Measurements from ENCODE around the gene UBQLNL. TPM values are rescaled to one million over a fixed set of nuclear protein-coding genes. Genes with fewer than 3 reads are reported as not detected.

The UBQLNL gene
- total and polyA plus RNA-seq, 2 of the 4 experiments (the other 2 are of a cell fraction): 0.18 to 0.48 TPM

DNA sequence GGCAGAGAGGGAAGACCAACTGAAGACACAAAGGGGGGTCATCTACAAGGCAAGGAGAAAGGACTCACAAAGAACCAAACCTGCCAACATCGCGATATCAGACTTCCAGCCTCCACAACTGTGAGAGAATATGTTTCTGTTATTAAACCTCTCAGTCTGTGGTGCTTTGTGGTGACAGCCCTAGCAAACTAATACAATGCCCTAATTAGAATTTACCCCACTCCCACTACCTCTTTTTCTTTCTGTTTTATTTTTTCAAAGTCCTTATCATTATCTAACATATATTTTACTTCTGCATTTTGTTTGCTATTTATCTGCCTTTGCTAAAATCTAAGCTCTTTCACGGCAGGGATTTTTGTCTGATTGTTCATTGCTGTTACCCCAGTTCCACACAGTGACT is 30.5 kb downstream of the UBQLNL start:
- ATAC-seq (ENCODE audit: low read depth) (no peak), DNase-seq (no peak)
- H3K4me3 ChIP-seq (ENCODE audit: insufficient read depth, low read depth, low read length): no peak overlapping the region
- H2AFZ ChIP-seq (replicated peaks; ENCODE audit: low read length, poor library complexity): no peak overlapping the region
- H4K5ac ChIP-seq (ENCODE audit: low read depth, low read length): no peak overlapping the region
- no peak overlapping the region for H3K18ac ChIP-seq (ENCODE audit: low read depth, low read length)
- no peak overlapping the region for H3K27ac ChIP-seq (ENCODE audit: insufficient read depth, low read length)
- H2BK15ac ChIP-seq (ENCODE audit: low read depth, low read length): no peak overlapping the region
- no peak overlapping the region for H3K9ac ChIP-seq (ENCODE audit: low read depth, low read length)
- ChIA-PET CTCF (no interaction called here), POLR2A (ENCODE audit: unreplicated experiment) (no interaction called here)
- dilution Hi-C loops (cut with HindIII; ENCODE audit: low sequenced_read_pairs, unreplicated experiment): no loop called here
- H4K8ac ChIP-seq (ENCODE audit: low read depth in 2 of 2, low read length in 2 of 2): no peak overlapping the region
- H2BK120ac ChIP-seq (ENCODE audit: low read depth, low read length): no peak overlapping the region
- no peaks in the 10 kb centered on the region for H3K27me3 ChIP-seq (ENCODE audit: control insufficient read depth, insufficient read depth, low read length)
- no peak overlapping the region for H3K4ac ChIP-seq (ENCODE audit: low read depth, low read length)
- H3K14ac ChIP-seq (replicated peaks; ENCODE audit: low read depth, low read length): no peak overlapping the region
- H3K9me1 ChIP-seq (ENCODE audit: insufficient read depth, low read length): no peaks in the 10 kb centered on the region
- H3K4me1 ChIP-seq (ENCODE audit: control insufficient read depth, insufficient read depth, low read length): no peaks in the 10 kb centered on the region
- no peaks in the 10 kb centered on the region for H3K36me3 ChIP-seq (ENCODE audit: control insufficient read depth, insufficient read depth, low read length)
- H3K79me1 ChIP-seq (ENCODE audit: low read depth in 1 of 2, low read length in 2 of 2): no peaks in the 10 kb centered on the region
- H3K56ac ChIP-seq (ENCODE audit: extremely low read depth, insufficient read depth, low read length): no peak overlapping the region
- TF ChIP-seq RCOR1 (IDR thresholded peaks at IDR 0.05; ENCODE audit: insufficient replicate concordance, low read length) (no peak), RFX5 (IDR thresholded peaks at IDR 0.05; ENCODE audit: low read depth, low read length) (no peak), RAD21 (IDR thresholded peaks at IDR 0.05; ENCODE audit: low read length) (no peak), SMC3 (IDR thresholded peaks at IDR 0.05; ENCODE audit: low read depth, low read length) (no peak), BHLHE40 (IDR thresholded peaks at IDR 0.05; ENCODE audit: low read depth, low read length) (no peak), MAFK (IDR thresholded peaks at IDR 0.05; ENCODE audit: low read depth, low read length) (no peak), FOS (IDR thresholded peaks at IDR 0.05; ENCODE audit: low read depth, low read length) (no peak), MXI1 (IDR thresholded peaks at IDR 0.05; ENCODE audit: borderline replicate concordance, low read depth, low read length) (no peak), NFE2L2 (IDR thresholded peaks at IDR 0.05; ENCODE audit: low read depth, low read length) (no peak), CHD1 (IDR thresholded peaks at IDR 0.05; ENCODE audit: low read depth, low read length) (no peak), MAZ (IDR thresholded peaks at IDR 0.05; ENCODE audit: borderline replicate concordance, low read depth, low read length) (no peak), CEBPB (IDR thresholded peaks at IDR 0.05; ENCODE audit: low read depth, low read length) (no peak), POLR2A (IDR thresholded peaks at IDR 0.05; ENCODE audit: low read depth, low read length) (no peak)
- TF ChIP-seq, protein P1, sequence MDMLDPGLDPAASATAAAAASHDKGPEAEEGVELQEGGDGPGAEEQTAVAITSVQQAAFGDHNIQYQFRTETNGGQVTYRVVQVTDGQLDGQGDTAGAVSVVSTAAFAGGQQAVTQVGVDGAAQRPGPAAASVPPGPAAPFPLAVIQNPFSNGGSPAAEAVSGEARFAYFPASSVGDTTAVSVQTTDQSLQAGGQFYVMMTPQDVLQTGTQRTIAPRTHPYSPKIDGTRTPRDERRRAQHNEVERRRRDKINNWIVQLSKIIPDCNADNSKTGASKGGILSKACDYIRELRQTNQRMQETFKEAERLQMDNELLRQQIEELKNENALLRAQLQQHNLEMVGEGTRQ (IDR thresholded peaks at IDR 0.05; ENCODE audit: low read depth, low read length): no peak
- TF ChIP-seq, protein P2, sequence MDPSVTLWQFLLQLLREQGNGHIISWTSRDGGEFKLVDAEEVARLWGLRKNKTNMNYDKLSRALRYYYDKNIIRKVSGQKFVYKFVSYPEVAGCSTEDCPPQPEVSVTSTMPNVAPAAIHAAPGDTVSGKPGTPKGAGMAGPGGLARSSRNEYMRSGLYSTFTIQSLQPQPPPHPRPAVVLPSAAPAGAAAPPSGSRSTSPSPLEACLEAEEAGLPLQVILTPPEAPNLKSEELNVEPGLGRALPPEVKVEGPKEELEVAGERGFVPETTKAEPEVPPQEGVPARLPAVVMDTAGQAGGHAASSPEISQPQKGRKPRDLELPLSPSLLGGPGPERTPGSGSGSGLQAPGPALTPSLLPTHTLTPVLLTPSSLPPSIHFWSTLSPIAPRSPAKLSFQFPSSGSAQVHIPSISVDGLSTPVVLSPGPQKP (IDR thresholded peaks at IDR 0.05; ENCODE audit: borderline replicate concordance, low read depth, low read length): no peak
- TF ChIP-seq, protein P3, sequence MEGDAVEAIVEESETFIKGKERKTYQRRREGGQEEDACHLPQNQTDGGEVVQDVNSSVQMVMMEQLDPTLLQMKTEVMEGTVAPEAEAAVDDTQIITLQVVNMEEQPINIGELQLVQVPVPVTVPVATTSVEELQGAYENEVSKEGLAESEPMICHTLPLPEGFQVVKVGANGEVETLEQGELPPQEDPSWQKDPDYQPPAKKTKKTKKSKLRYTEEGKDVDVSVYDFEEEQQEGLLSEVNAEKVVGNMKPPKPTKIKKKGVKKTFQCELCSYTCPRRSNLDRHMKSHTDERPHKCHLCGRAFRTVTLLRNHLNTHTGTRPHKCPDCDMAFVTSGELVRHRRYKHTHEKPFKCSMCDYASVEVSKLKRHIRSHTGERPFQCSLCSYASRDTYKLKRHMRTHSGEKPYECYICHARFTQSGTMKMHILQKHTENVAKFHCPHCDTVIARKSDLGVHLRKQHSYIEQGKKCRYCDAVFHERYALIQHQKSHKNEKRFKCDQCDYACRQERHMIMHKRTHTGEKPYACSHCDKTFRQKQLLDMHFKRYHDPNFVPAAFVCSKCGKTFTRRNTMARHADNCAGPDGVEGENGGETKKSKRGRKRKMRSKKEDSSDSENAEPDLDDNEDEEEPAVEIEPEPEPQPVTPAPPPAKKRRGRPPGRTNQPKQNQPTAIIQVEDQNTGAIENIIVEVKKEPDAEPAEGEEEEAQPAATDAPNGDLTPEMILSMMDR (conservative IDR thresholded peaks at IDR 0.05; ENCODE audit: low read depth, low read length): no peak
- H2AK9ac ChIP-seq (replicated peaks; ENCODE audit: low read depth, low read length, poor library complexity): no peak overlapping the region
- no peak overlapping the region for H2AK5ac ChIP-seq (ENCODE audit: low read depth, low read length)
- no CpG with 5 or more reads among the region's 3 CpGs for WGBS, 2 experiments (ENCODE audit: extremely low coverage in 2 of 2, insufficient read length in 1 of 2)
- H3K23ac ChIP-seq (ENCODE audit: low read depth, low read length): no peak overlapping the region
- no peak overlapping the region for H2BK20ac ChIP-seq (ENCODE audit: low read depth, low read length)
- H2BK5ac ChIP-seq (ENCODE audit: low read depth, low read length, poor library complexity, severe bottlenecking): no peak overlapping the region
- BruUV-seq (replicated peaks): no TSS peak
- H4K91ac ChIP-seq (ENCODE audit: insufficient read depth, low read depth, low read length): no peak overlapping the region
- no peak overlapping the region for H3K4me2 ChIP-seq (ENCODE audit: low read depth, low read length)
- no peaks in the 10 kb centered on the region for H4K20me1 ChIP-seq (ENCODE audit: insufficient read depth, low read length)
- H3K9me3 ChIP-seq (ENCODE audit: control insufficient read depth, insufficient read depth, low read length): no peaks in the 10 kb centered on the region
- intact Hi-C loops (cut with micrococcal nuclease): no loop called here
- in situ Hi-C loops (cut with MboI; ENCODE audit: low sequenced_read_pairs): no loop called here

Measured in IMR-90 (cell line).